Uterine smooth muscle cell (primary cell): ENCODE data around the gene MOGAT3. TPM values are rescaled to one million over a fixed set of nuclear protein-coding genes. Genes with fewer than 3 reads are reported as not detected.

Source experiments
- total RNA-seq: library from RNA; depleted of rRNA; stranded (reverse); fragments of >200 nt; gene quantifications from 2 replicates; pipeline ENCODE4 v1.2.3, GENCODE V29; 2014

The MOGAT3 gene
- total RNA-seq, result not detected in 2 replicates

DNA sequence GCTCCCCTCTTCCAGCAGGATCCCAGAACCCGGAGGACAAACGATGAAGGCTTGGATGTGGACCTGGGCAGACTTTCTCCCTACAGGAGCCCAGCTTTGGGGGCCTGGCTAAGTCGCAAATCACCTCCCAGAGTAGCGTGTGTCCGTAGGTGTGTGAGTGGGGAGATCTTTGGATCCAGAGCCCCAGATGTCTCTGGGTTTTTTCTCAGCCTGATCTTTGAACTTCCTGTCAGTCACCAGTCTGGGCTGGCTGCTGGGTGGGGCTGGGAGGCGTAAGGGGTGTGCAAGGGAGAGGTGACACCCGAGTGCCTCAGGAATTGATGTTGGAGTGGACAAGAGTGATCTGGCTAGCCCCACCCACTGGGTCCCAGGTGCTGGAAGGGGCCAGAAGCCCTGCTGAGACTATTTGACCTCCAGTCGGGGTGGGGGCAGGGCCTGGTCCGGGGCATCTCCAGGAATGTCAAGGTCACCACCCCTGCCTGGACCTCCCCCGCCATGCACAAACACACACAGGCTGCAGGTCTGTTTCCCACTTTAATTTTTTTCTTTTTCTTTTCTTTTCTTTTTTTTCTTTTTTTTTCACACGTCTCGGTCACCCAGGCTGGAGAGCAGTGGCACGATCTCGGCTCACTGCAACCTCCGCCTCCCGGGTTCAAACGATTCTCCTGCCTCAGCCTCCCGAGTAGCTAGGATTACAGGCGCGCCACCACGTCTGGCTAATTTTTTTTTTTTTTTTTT, at the start of gene MOGAT3:
Gene MOGAT3 (minus strand): TSS at position 175 of the 738 bp plus-strand sequence. CDS start 182 bp downstream, outside the sequence.

DNA sequence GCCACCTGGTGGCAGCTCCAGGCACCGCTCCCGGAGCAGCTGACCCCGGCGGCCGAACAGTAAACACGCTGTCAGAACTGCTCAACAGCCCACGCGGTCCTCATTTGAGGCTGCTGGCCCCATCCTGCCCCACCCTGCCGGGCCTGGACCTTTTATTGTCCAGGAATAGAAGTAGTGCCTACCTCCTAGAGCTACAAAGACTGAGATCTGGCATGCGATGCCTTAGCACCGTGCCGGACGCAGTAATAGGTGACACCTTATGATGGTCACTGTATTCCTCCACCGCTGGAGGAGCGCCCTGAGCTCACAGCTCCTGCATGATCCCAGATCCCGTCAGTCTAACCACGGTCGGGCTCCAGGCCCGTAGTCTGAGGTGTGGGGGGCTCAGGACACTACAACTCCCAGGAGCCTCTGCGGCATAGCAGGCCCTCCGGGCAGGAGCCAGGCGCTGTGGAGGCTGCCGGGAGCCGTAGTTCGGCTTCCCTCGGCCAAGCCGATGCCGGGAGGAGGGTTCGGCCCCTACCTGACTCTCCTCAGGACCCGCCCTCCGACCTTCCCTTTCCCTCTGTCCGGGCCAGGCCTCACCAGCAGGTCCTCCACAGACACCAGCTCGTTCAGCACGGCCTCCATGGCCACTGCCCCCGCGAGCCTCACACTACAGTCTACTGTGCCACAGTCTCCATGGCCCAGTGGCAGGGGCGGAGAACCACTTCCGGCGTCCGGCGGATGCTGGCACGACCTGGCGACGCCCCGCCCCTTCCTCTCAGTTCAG, 43.7 kb upstream of the MOGAT3 start, which contains the start of gene FIS1:
Gene FIS1 (minus strand): TSS at position 707 of the 772 bp plus-strand sequence. CDS start 77 bp downstream, at position 630.

DNA sequence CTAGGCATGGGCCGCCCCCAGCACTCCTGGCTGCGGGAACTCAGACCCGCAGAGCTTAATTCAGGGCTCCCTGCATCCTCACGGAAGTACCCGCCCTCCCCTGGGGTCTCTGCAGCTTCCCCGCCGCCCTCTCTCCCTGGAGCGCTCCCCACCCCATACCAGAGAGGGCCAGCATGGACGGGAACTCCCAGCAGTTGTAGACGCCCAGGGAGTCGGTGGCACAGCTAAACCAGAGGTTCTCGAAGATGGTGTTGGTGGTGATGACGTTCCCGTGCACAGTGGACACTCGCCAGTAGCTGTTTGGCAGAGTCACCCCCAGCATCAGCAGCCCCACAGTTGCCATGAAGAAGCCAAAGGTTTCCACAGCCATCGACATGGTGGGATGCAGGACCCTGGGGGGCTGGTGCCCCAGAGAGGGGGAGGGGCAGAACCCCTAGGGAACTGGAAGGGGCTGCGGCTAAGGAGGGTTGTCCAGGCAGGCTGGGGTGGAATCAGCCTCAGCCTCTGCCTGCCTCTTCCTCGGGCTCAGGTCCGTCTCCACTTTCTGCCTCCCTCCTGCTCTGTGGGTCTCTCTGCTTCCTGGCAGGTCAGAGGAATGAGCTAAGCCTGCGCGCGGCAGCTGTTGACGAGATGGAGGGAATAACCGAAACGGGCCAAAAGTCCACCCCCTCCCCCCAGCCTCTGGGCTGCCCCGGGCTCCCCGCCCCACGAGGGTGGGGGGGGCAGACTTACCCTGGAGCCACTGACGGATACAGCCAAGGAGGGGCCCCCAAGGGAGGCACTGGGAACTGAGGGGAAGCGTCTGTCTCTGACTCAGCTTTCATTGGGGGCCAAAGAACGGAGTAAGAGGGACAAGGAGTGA, 36.6 kb upstream of the MOGAT3 start, which contains the start of gene CLDN15:
Gene CLDN15 (minus strand): TSS at position 597 of the 862 bp plus-strand sequence. CDS start 221 bp downstream, at position 376.

DNA sequence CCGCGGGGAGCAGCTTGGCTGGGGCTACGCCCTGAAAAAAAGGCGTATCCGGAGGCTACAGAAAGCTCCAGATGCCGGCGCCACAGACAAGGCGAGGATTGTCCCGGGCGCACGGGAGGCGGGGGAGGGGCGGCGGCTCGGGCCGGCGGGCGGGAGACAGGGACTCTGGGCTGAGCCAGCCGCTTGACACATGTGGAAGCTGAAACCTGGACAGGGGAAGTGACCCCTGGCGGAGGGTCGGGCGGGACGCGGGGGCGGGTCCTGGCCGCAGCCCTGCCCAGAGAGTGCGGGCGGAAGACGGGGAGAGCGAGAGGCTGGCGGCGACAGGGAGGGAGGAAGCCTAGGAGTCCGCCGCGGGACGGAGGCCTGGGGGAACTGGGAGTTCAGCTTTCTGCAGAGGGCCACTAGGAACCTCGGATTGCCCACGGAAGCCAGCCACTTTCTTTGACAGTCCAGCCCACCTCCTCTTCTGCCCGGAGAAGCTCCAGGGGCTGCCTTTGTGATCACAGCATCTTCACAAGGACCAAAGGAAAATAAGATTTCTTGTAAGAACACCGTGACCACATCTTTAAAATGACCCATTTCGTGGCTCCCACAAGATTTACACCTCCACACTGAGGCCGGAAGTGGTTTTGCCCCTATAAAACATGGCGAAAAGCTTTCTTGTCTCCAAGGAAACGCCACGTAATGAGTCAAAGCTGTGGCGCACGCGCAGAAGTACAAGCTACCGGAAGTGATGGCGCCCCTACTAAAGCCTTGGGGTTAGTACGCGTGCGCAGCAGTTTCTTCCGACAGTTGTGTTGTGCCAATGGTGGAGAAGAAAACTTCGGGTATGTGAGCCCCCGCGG, 16.8 kb upstream of the MOGAT3 start, which contains the start of the genes PLOD3 and ZNHIT1:
Gene PLOD3 (minus strand): TSS at position 194 of the 848 bp plus-strand sequence. CDS start 307 bp downstream, outside the sequence.
Gene ZNHIT1 (plus strand): TSS at position 778 of the 848 bp plus-strand sequence. CDS start 31 bp downstream, at position 809.

DNA sequence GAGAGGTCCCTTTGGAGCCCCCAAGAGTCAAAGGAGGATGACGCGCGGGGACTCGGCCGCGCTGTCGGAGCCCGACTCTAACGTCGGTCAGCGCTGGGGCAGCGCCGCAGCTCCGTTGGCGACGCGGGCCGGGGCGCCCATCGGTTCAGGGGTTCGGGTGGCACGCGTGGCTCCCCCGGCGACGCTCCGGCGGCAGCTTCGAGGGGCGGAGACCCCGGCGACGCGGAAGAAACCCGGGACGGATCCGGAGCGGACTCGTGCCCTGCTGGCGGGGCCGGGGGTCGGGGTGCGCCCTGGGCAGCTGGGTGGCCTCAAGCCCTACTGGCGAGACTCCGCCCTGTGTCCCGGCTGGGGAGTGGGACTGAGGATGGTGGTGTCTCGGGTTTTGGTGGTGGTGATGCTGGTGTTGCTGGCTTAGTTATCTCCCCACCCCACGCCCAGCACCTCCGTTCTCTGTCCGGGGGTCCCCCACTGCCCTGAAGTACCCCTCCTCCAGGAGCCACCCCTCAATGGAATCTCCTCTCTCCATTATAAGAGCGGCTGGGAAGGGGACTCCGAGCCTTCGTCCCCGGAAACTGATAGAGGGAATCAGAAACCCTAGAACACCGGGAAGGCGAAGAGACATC, 20.6 kb downstream of the MOGAT3 start, which contains the start of gene NAT16:
Gene NAT16 (minus strand): TSS at position 164 of the 626 bp plus-strand sequence. CDS start 5,486 bp downstream, outside the sequence.

GRCh38 chr7:101165075-101165957, 35.5 kb downstream of the MOGAT3 start, which contains the start of gene VGF:
Gene VGF (minus strand): TSS chr7:101165569. CDS start chr7:101164843, 726 bp downstream.

GRCh38 chr7:101153969-101154692, 46.7 kb downstream of the MOGAT3 start, which contains the start of gene AP1S1:
Gene AP1S1 (plus strand): TSS chr7:101154476. CDS start chr7:101154515, 39 bp downstream.

Other genes with a start within 250 kb of the MOGAT3 start
- gene MUC12, start 231.5 kb downstream of the MOGAT3 start, total RNA-seq, result 0.37 and 0.44 TPM in 2 replicates
- under 0.01 TPM in 1 of 2 replicates, not detected in the other for gene MUC17, start 181.0 kb downstream of the MOGAT3 start, total RNA-seq
- 21.9 and 23.0 TPM in 2 replicates for gene TRIM56, start 115.6 kb downstream of the MOGAT3 start, total RNA-seq
- 410 and 462 TPM in 2 replicates for gene SERPINE1, start 73.9 kb downstream of the MOGAT3 start, total RNA-seq
- gene AP1S1, start 46.6 kb downstream of the MOGAT3 start, total RNA-seq, result 201 and 213 TPM in 2 replicates
- 198 and 249 TPM in 2 replicates for gene VGF, start 35.5 kb downstream of the MOGAT3 start, total RNA-seq
- gene NAT16, start 20.7 kb downstream of the MOGAT3 start, total RNA-seq, result under 0.01 and 0.33 TPM in 2 replicates
- 100 and 110 TPM in 2 replicates for gene PLOD3, start 16.5 kb upstream of the MOGAT3 start, total RNA-seq
- gene ZNHIT1, start 17.1 kb upstream of the MOGAT3 start, total RNA-seq, result 72.3 and 91.5 TPM in 2 replicates
- 2.5 and 3.5 TPM in 2 replicates for gene CLDN15, start 36.8 kb upstream of the MOGAT3 start, total RNA-seq
- 225 and 261 TPM in 2 replicates for gene FIS1, start 44.0 kb upstream of the MOGAT3 start, total RNA-seq
- 26.1 and 26.7 TPM in 2 replicates for gene IFT22, start 120.8 kb upstream of the MOGAT3 start, total RNA-seq
- not detected in 2 replicates for gene COL26A1, start 161.8 kb upstream of the MOGAT3 start, total RNA-seq